EL (cell line): Measurements from ENCODE around the gene NWD2.

Source experiments
- DNase-seq: peaks from one replicate; pipeline ENCODE4 v3.0.0-alpha.2; 2016

Gene NWD2

DNA sequence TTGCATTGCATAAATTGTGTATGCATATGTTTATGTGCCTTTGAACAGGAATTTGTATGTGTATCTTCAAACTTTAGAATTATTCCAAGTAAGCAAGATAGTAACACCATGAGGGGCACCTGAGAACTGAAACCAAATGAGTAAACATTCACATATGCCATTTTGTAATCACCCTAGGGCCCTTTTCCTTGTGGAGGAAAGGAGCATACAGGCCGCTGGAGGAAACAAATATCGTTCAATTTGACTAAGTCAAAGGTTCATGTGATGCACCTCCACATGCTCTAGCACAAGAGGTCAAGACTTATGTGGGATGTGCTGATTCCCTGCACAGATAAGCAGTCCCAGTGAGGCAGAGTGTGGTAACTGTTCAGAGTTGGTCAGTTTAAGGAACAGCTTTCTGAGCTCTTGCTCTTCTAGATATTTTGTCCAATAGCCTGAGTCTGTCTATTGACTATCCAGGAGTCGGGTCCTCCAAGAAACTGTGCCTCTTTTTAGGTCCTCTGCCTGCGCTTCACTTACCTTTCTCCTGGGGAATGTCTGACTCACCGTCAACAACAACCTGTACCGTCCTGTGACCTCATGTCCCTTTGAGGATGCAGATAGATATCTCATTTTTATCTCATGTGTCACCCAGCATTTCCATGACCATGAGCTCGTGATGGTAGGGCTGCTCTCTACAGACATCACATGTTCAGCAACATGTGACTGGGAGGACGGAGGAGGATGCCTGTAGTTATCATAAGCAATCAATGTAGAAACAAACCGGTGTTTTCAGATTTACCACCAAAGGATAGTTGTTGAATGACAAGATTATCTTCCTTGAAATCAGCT, 196.9 kb downstream of the NWD2 start:
- DNase-seq: peak; percentile 2

DNA sequence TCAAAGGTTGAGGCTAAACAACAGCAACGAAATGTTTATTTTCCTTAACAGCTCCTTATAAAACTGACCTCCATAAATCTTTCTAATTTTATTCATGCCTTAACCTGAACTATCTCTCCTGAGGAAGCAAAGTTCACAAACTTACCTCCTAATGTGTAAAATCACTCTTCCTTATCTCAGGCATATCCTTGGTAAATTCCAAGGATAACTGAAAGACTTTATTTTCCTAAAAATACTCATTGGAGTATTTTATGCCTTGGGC, 197.4 kb downstream of the NWD2 start:
- no peak for DNase-seq

DNA sequence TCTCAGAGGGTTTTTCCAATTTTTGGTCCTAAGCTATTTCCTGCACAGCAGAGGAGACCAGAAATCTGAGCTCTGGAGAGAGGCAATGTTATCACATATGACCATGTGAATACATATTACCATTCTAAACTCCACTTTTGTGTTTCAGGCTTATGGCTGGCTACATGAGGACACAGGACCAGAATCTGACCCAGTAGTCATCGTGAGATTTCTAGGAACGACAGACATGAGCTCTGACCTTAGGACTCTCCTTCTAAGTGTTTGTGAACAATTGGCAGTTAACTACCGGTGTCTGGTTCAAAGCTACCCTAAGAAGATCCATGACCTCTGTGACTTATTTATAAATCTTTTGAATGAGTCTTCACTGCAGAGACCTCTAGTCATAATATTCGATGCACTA, 198.6 kb downstream of the NWD2 start:
- DNase-seq: no peak

DNA sequence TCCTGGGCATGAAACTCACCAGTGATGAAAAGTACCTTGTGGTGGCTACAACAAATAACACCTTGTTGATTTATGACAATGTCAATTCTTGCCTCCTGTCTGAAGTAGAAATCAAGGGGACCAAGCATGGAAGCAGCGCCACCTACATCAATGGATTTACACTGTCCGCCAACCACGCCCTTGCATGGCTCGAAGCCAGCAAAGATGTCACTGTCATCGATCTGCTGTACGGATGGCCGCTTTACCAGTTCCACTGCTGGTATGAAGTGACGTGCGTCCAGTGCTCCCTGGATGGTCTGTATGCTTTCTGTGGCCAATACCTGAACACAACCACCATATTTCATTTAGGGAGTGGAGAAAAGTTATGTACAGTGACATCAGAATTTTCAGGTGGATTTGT, 200.5 kb downstream of the NWD2 start:
- no peak for DNase-seq

DNA sequence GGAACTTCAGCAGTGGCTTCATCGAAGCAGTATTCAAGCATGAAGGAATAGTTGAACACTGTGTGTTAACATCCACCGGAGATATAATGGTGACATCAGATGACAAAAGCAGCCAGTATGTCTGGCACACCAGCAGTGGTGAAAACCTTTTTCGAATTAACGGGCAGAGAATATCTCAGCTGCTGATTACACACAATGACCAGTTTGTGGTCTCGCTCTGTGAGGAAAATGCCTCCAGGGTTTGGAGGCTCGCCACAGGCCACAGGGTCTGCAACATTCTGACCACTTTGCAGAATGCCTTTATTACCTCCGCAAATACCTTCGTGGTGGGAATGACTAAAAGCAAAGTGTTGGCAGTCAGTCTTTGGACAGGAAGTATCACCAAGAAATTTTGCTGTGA, 201.5 kb downstream of the NWD2 start:
- no peak for DNase-seq

DNA sequence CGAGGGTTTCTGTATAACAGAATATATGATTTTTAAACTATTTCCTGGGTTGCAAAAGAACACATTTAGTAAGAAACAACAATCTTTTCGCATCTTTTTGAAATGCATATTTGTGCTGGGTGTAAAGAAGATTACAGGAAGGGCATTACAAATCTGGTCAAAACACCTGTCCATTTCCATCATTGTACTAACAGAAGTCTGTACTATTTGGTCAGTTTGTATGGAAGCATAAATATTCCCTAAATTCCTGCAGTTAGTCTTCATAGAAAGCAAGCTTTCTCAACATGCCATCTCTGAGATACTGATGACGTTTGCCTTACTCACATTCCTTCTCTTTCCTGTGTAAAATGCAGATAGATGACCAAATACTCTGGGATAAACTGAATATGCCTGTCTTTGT, 203.3 kb downstream of the NWD2 start:
- no peak for DNase-seq

DNA sequence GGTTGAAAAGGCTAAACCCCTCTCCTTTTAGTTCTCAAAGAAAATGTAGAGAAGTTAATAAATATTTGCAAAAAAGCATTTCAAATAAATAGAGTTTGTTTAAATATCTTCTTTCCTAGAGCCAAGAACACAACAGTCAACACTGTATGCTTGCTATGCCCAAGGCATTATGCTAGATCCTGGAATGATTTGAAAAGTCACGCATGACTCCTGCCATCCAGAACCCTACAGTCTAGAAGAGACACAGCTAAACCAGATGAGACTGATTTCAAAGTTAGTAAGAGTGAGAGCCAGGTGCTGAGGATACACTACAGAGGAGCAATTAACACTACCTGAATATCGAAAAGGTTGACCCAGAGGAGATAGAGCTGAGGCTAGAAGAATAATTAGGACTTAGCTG, 205.8 kb downstream of the NWD2 start:
- no peak for DNase-seq

DNA sequence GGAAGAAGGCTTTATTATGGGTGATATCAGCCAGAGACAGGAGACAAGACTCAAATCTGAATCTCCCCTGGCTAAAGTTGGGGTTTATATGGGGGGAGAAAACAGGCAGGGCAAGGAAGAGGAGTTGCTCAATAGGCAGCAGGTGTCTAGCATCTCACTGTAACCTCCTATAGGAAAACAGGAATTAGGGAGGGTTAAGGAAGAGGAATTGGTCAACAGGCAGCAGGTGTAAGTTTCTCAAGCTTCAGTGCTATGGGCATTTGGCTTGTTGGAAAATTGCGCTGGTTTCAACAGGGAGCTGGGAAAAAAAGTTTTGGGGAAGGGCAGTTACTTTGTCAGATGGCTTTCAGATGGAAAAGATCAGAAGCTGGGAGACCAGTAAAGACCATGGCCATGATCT, 206.4 kb downstream of the NWD2 start:
- no peak for DNase-seq

DNA sequence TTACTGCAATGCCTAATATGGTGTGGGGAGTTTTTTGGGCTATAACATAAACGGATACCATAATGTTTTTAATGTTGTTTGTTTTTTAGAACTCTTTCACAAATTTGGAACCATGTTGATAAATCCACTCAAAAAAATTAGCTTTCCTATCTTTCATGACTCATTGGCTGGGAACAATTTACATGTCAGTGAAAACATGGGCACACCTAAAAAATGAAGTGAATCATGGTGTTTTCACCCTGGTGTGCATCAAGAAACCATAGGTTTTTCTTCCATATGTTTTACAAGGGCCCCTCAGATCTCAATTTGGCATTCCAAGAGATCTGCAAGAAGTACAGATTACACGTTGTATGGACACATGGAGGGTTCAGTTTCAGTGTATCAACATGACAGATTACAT, 207.1 kb downstream of the NWD2 start:
- DNase-seq: no peak

DNA sequence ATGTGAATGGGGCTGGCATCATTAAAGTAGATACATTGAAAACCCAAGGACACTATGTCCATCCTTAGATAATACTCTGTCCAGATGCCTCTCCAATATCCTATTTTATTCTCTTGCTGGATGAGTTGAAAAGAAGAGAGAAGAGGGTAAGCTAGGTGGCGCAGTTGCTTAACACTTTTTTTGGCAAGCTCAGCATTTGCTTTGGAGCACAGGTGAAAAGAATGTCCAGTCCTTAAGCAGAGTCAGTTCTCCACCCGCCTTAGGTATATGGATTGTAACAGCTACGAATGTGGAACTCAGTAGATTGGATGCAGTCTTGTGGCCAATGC, 208.4 kb downstream of the NWD2 start:
- DNase-seq: peak; percentile 56

DNA sequence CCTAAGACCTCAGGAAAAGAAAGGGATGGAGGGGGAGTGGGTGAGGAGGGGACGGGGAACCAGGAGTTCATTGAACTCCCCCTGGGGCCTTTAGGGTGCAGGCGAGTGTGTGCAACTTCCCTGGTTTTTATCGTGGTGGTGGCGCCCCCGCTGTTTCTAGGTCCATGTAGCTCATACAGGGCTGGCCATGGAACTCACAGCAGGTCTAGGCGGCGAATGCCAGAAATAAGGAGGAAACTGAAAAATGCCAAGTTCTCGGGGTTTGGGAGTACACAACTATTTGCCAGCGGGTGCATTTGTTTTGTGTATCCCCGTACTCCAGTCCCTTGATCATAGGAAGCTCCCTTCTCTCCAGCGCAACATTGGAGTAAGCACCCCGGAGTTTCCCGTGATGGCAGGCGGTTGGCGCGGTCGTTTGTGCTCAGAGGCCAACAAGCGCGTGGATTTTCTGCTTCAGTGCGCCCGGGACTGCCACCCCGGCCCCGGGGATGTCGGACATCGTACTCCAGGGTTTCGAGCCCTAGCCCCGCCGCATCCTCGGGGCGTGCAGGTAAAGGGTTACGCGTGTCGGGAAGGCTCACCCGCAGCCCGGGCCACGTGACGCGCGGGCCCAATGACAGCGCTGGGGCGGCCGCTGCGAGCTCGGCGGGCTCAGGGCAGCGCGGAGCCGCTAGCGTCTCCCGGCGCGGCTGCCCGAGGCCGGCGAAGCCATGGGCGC, 208.9 kb downstream of the NWD2 start:
- peak; percentile 11 for DNase-seq

DNA sequence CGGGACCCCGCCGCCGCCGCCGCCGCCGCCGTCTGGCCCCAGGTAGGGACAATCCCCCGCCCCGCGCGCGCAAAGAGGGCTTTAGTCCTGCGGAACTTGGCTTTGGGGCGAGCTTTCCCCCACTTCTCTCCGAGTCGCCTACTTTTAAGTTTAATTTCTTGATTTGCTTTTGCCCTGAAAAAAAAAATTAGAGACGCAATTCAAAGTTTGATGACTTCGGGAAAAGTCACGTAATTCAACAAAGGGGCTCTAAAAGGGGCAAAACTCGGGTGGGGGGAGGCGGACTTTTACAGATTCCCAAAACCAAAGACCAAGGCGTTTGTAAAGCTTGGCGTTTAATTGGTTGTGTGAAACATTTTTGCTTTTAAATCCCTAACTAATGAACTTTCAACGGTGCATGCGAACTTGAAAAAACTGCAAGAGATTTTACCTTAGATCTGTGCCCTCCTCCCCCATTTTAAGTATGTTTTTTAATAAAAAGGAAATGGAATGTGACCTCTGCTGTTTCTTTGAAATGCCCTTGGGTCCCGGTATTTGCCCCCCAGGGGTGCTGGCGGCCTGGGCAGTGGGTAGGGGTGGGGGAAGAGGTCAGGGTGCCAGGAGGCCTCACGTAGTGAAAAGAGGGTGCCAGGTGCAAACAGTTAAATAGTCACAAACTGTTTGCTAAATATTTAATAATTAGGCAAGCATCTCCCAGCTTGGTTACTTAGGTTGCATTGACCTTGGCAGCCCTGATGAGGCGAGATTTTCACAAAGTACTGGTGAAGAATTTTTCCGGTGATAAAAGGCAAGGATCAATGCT, 209.7 kb downstream of the NWD2 start:
- DNase-seq: no peak

DNA sequence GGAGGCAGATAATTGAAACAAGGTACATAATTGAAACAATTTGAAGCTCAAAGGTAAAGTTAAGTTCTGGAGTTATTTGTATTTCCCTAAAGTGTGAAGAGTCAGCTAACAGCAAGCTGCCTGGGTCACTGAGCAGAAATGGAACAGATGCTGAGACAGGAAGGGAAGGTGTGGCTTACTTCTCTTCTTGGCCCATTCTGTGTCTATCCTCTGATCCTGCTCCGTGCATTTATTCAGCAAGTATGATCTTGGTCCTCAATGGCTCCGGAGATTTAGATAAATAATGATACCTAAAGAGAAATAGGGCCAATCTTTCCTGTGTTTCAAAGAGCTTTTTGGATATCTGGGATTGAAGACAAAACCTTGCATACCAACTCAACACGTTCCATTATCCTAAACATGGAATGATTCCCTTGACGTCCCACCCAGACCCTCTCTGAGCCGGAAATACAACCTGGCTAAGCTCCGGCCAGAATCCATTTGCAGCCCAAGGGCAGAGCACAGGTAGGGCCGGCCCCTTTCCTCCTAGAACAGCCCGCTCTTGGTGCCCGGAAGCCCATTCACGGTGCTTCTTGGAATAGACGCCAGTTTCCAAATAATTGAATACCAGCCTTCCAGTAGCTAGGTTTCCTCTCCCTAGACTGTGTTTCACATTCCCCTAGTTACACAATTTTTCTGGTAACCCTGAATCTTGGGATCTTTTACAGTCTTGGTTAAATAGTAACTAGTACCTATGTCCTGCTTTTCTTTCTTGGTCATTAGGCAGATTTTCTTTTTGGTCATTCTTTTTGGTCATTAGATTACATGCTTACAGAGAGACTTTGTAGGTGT, 211.0 kb downstream of the NWD2 start:
- DNase-seq: no peak

DNA sequence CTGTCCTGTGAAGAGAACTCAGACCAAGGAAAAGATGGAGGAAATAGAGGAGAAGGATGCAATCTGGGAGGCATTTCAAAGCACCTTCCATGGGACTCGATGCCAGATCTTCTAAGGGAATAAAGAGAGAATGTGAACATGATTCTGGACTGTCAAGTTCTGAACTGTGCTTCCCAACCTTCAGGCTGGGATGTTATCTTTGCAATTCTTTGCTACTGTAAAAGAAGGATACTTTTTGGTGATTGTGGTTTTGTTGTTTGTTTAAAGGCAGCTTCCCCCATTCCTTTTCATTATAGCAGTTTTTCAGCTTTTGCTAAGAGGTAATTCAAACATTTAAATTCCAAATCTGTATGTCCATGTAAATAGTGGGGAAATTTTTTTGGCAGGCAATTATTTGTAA, 217.3 kb downstream of the NWD2 start:
- DNase-seq: no peak

DNA sequence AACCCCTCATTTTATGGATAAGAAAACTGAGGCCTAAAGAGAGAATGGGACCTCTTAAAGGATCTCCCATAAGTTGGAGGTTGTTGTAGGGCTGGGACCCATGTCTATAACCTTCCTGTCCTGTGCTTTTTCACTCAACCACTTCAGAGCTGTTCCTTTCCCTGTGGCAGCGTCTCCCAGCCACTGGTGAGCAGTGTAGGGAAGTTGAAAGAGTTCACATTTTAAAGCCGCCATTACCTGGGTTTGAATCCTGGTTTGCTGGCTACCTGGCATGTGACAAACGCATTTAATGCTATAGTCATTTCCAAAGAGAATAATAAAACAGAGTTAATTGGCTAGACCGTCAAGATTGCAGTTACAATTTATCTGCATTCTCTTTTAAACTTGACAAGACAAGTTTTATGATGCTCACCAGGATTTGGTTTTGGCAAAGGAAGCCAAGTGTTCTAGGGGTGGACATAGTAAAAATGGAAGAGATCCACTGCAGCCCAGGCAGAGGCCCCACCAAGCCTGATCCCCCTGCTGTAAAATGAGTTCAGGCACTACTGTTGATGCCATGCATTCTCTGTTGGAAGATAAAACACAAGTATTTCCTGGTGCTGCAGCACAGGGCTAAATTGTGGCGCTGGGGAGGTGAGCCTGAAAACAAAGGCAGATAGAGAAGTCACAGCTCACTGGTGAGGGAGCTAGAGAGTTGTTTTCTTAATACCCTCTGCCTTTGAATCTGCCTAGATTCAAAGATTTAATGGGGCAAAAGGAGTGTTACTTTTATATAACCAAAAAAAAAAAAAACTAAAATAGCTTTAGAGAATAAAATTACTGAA, 218.7 kb downstream of the NWD2 start:
- DNase-seq: no peak

DNA sequence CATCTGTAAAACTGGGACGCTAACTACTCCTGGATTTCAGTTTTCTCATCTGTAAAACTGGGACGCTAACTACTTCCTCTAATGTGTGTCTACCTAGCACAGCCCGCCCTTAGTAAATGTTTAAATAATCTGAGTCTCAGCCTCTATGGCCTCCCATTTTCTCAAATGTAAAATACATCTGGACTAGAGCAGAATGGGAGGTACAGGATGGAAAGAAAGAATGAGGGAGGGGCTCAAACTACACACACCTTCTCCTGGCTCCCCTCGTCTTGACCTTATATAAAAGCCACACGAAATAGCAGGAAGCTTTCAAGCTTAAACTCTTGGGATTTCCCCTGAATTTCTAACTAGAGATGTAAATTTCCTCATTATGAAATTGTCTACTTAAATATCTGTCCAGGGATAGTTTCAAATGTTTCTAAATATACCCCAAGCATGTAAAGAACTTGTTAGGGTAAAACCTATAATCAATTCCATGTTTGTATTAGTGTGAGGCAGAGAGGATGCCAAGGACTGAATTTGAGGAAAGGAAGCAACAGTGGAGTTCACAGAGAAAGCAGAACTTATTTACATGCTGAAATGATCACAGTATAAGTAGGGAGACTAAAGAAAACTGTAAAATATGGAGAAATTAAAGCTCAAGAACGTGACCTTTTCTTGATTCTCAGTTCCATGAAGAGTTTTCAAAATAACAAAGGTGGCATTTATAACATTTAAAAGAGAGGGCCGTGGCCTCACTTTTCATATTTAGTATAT, 220.0 kb downstream of the NWD2 start:
- no peak for DNase-seq

DNA sequence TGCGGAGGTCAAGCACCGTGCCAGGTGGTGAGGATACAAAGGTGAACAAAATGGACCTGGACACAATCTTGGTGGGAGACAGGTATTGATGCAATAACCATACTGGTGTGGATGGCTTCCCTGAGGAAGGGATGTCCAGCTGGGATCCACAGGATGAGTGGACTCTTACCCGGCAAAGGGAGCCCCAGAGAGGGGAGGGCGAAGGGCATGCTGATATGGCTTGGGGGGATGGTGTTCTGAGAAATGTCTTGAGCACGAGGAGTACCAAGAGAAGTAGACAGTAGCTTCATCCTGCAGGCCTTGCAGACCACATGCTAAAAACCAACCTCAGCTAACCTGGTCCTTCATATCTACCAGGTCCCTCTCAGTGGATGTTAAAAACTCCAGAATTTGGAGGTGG, 220.8 kb downstream of the NWD2 start:
- DNase-seq: no peak

DNA sequence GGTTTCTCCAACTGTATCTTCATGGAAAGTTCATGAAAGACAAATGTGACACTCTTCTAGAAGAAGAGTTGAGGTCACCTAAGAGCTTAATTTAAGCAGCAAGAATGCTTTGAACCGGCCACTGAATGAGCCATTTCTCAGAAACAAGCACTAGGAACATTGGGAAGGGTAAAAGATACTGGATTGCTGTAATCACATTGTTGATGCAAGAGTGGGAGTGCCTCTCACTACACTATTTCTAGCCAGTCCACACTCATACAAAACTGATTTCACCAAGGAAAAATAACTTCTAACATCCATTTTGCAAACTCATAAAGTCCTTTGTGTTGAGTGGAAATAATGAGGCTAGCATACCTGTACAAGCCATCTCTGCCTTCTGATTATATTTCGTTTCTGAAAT, 221.3 kb downstream of the NWD2 start:
- DNase-seq: no peak

DNA sequence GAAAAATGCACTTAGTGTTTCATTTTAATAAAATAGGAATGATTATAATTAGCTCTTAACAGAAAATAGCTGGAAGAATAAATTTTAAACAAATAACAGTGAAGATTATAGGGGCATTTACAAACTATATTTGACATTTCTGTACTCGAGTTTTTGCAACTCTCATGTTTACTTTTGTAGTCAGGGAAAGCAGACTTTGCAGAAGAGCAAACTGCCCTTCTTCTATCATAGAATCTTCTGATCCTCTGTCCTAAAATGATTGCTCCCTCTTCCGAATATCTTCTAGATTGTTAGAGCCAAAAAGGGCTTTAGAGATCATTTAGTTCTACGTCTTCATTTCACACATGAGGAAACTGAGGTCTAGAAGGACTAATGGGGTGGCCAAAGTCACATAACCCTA, 222.7 kb downstream of the NWD2 start:
- no peak for DNase-seq

DNA sequence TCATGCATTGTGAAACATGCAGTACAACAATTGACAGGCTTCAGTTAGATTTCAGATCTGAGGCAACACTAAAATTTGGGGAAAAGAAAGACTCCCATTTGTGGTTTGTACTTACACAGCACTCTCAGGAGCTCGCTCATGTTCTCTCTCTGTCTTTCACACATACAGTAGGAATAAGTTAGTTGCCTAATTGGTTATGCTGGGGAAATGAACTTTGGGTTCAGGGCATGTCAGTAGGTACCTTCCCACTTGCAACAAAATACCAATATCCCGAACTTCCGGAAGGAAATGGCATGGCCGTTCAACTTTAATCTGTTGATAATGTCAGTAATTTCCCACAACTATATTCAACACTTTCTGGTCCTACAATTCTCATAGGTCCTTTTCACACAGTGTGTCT, 223.3 kb downstream of the NWD2 start:
- DNase-seq: no peak

DNA sequence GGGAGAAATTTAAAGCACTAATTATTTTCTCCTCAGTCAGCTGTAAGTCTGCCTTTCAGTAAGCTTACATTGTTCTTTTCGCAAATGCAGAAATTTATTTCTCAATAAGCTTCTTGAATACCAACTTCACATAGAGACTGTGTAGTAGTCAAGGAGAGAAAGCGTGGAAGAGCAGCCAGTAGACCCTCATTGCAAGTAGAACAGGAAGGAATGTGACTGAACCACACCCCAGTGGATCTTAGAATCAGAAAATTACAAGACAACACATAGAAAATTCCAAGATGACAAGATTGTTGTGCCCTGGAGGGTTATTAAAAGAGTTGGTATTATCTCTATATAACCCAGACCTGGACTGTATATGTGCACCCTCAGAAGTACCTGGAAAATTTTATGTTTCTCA, 224.7 kb downstream of the NWD2 start:
- no peak for DNase-seq

DNA sequence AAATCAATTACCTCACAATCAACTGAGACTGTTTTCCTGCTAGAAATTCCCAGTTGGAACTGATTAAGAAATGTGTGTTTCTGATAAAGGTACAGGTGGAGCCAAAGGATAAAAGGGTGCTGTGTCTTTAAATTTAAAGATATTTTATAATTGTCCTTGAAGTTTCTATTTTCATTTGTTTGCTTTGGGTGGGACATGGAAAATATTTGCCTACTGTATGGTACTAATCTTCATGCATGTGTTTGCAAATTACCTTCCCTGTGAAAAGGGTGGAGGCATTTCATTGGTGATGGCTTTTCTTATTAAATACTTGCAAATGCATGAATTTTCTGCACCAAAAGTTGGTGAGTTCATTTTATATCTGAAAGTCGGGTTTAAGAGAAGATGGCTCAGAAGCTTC, 225.7 kb downstream of the NWD2 start:
- no peak for DNase-seq
